Hepatocyte (in vitro differentiated cells): Measurements from ENCODE around the gene KIF26B. TPM values are rescaled to one million over a fixed set of nuclear protein-coding genes. Genes with fewer than 3 reads are reported as not detected.

Experiments
- DNase-seq: peaks from one replicate; pipeline ENCODE4 v3.0.0-alpha.2; 2016; ENCODE audit warnings: low spot score
- H2AFZ ChIP-seq: fragments of 200-600 bp; sonication (generic); 2 replicates; pipeline ENCODE4 v1.6.0; 2016; ENCODE audit warnings: antibody characterized with exemption, mild to moderate bottlenecking
- H3K27ac ChIP-seq: fragments of 200-600 bp; sonication (generic); 2 replicates; pipeline ENCODE4 v1.5.1; 2016; ENCODE audit warnings: mild to moderate bottlenecking
- H3K27me3 ChIP-seq: fragments of 200-600 bp; sonication (generic); 2 replicates; pipeline ENCODE4 v1.6.1; 2016
- H3K36me3 ChIP-seq: fragments of 200-600 bp; sonication (generic); replicated peaks from 2 replicates; pipeline ENCODE4 v1.5.1; 2016; ENCODE audit warnings: low read depth; ENCODE audit not compliant: insufficient read depth
- H3K4me1 ChIP-seq: fragments of 200-600 bp; sonication (generic); 2 replicates; pipeline ENCODE4 v1.5.1; 2016; ENCODE audit warnings: mild to moderate bottlenecking, moderate library complexity; ENCODE audit not compliant: insufficient read depth
- H3K4me2 ChIP-seq: fragments of 200-600 bp; sonication (generic); 2 replicates; pipeline ENCODE4 v1.6.0; 2016
- H3K4me3 ChIP-seq: fragments of 200-600 bp; sonication (generic); 2 replicates; pipeline ENCODE4 v1.5.1; 2016; ENCODE audit warnings: mild to moderate bottlenecking
- H3K79me2 ChIP-seq: fragments of 200-600 bp; sonication (generic); 2 replicates; pipeline ENCODE4 v1.6.0; 2017; ENCODE audit warnings: mild to moderate bottlenecking
- H3K9me2 ChIP-seq: fragments of 200-600 bp; sonication (generic); replicated peaks from 2 replicates; pipeline ENCODE4 v1.6.0; 2017; ENCODE audit warnings: mild to moderate bottlenecking; ENCODE audit not compliant: insufficient read depth
- H3K9me3 ChIP-seq: fragments of 200-600 bp; sonication (generic); 2 replicates; pipeline ENCODE4 v1.5.1; 2016; ENCODE audit warnings: low read depth, mild to moderate bottlenecking
- H4K20me1 ChIP-seq: fragments of 200-600 bp; sonication (generic); 2 replicates; pipeline ENCODE4 v1.6.0; 2016; ENCODE audit warnings: mild to moderate bottlenecking; ENCODE audit not compliant: insufficient read depth, poor library complexity, severe bottlenecking
- EZH2 ChIP-seq: fragments of 200-600 bp; sonication (generic); IDR thresholded peaks from 2 replicates; pipeline ENCODE4 v1.6.1; 2016; ENCODE audit warnings: antibody characterized with exemption, mild to moderate bottlenecking, borderline replicate concordance
- EZH2phosphoT487 ChIP-seq: fragments of 200-600 bp; sonication (generic); IDR thresholded peaks from one replicate; pipeline ENCODE4 v1.6.1; 2018; ENCODE audit warnings: antibody characterized with exemption, mild to moderate bottlenecking, low read depth, moderate library complexity; ENCODE audit not compliant: unreplicated experiment, severe bottlenecking
- WGBS: methylation state at CpG from one replicate; pipeline ENCODE4 v1.1.6; 2016; ENCODE audit warnings: low lambda C conversion rate; ENCODE audit errors: missing lambda C conversion rate; 5-methylcytosine and 5-hydroxymethylcytosine counted together
- polyA plus RNA-seq: library from polyadenylated mRNA; unstranded; fragments of >200 nt; fragmentation: Nextera tagmentation; extraction: Ambion mirVana; gene quantifications from 2 replicates; pipeline ENCODE4 v1.2.1, GENCODE V29; 2016
- total RNA-seq: library from RNA; depleted of rRNA; stranded (reverse); fragments of >200 nt; gene quantifications from 2 replicates; pipeline ENCODE4 v1.2.3, GENCODE V29; 2014
- TF ChIP-seq, protein P1 (sequence below): fragments of 200-600 bp; sonication (generic); IDR thresholded peaks from 2 replicates; pipeline ENCODE4 v1.5.1; 2016; ENCODE audit warnings: antibody characterized with exemption, mild to moderate bottlenecking; ENCODE audit not compliant: poor library complexity

Gene KIF26B
- total and polyA plus RNA-seq, 2 experiments from 2014 or later = 12.7 to 21.6 TPM

GRCh38 chr1:245142171-245142798 lies 12.5 kb upstream of the KIF26B start:
- H3K9me3 ChIP-seq = no peaks in the 10 kb centered on the region
- H3K27ac ChIP-seq = no peak overlapping the region
- H3K4me3 ChIP-seq = no peak overlapping the region
- H4K20me1 ChIP-seq = no peaks in the 10 kb centered on the region
- H3K79me2 ChIP-seq = no peaks in the 10 kb centered on the region
- WGBS = 94% methylated on average over 18 of the region's 18 CpGs
- TF ChIP-seq EZH2phosphoT487 (no peak), EZH2 (no peak)
- TF ChIP-seq, protein P1, sequence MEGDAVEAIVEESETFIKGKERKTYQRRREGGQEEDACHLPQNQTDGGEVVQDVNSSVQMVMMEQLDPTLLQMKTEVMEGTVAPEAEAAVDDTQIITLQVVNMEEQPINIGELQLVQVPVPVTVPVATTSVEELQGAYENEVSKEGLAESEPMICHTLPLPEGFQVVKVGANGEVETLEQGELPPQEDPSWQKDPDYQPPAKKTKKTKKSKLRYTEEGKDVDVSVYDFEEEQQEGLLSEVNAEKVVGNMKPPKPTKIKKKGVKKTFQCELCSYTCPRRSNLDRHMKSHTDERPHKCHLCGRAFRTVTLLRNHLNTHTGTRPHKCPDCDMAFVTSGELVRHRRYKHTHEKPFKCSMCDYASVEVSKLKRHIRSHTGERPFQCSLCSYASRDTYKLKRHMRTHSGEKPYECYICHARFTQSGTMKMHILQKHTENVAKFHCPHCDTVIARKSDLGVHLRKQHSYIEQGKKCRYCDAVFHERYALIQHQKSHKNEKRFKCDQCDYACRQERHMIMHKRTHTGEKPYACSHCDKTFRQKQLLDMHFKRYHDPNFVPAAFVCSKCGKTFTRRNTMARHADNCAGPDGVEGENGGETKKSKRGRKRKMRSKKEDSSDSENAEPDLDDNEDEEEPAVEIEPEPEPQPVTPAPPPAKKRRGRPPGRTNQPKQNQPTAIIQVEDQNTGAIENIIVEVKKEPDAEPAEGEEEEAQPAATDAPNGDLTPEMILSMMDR = no peak
- no peak overlapping the region for H3K4me2 ChIP-seq
- no peaks in the 10 kb centered on the region for H3K9me2 ChIP-seq
- H2AFZ ChIP-seq = no peak overlapping the region
- H3K27me3 ChIP-seq = no peaks in the 10 kb centered on the region
- no peaks in the 10 kb centered on the region for H3K4me1 ChIP-seq
- DNase-seq = no peak
- H3K36me3 ChIP-seq = no peaks in the 10 kb centered on the region

DNA sequence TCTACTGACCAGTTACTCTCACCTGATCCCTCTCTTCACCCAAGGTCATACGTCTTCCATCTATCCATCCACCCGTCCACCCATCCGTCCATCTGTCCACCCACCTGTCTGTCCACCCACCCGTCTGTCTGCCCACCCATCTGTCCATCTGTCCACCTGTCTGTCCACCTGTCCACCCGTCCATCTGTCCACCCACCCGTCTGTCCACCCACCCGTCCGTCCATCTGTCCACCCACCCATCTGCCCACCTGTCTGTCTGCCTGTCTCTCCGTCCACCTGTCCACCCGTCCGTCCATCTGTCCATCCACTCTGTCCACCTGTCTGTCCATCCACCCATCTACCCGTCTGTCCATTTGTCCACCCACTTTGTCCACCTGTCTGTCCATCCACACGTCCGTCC lies 11.8 kb upstream of the KIF26B start:
- no peaks in the 10 kb centered on the region for H3K27me3 ChIP-seq
- H3K4me3 ChIP-seq = no peak overlapping the region
- 93% methylated on average over 8 of the region's 14 CpGs for WGBS
- no peak overlapping the region for H3K4me2 ChIP-seq
- no peak overlapping the region for H3K27ac ChIP-seq
- no peak overlapping the region for H2AFZ ChIP-seq
- no peaks in the 10 kb centered on the region for H3K4me1 ChIP-seq
- no peak for DNase-seq
- H3K36me3 ChIP-seq = no peaks in the 10 kb centered on the region
- H3K9me2 ChIP-seq = no peaks in the 10 kb centered on the region
- no peaks in the 10 kb centered on the region for H4K20me1 ChIP-seq
- H3K79me2 ChIP-seq = no peaks in the 10 kb centered on the region
- H3K9me3 ChIP-seq = no peaks in the 10 kb centered on the region
- no peak for TF ChIP-seq EZH2phosphoT487
- TF ChIP-seq EZH2 = no peak
- TF ChIP-seq, protein P1 = no peak

DNA sequence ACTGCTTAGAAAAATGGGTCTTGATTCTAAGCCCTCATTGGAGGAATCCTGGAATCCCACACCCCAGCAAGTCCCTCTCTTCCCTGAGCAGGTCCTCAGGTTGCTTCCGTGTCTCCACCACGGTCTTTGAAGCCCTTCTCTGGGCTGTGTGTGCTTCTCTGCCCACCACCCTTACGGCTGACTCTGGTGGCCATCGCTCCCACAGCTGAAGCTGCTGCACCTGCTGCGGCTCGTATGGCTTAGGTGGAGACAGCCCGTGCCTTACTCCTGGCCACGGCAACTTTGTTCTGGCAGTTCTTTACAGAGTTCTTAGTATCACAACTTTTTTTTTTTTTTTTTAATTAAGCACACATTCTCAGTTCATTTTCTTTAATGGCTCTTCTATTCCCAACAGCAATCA lies 10.9 kb upstream of the KIF26B start:
- H3K9me3 ChIP-seq = no peaks in the 10 kb centered on the region
- no peaks in the 10 kb centered on the region for H3K79me2 ChIP-seq
- no peaks in the 10 kb centered on the region for H3K27me3 ChIP-seq
- 91% methylated on average over 8 of the region's 8 CpGs for whole genome bisulfite sequencing
- no peaks in the 10 kb centered on the region for H3K4me1 ChIP-seq
- no peak overlapping the region for H3K27ac ChIP-seq
- no peak overlapping the region for H2AFZ ChIP-seq
- TF ChIP-seq EZH2 = no peak
- no peak overlapping the region for H3K4me3 ChIP-seq
- no peak for DNase-seq
- no peak overlapping the region for H3K4me2 ChIP-seq
- H4K20me1 ChIP-seq = no peaks in the 10 kb centered on the region
- H3K9me2 ChIP-seq = no peaks in the 10 kb centered on the region
- no peaks in the 10 kb centered on the region for H3K36me3 ChIP-seq

DNA sequence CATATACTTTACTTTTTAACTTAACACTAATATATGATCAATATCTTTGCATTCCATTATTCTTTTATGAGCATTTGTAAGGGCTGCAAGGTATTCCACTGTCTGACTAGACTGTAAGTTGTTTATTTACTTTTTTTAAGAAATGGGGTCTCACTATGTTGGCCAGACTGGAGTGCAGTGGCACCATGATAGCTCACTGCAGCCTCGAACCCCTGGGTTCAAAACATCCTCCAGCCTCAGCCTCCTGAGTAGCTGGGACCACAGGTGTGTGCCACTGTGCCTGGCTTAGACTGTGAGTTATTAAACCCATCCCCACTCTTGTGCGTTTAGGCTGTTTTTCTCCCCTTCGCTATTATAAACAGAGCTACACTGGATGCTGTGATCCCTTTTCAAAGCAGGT lies 6.7 kb upstream of the KIF26B start:
- WGBS = 89% methylated on average over 3 of the region's 3 CpGs

More for the DNA sequence above, 6.7 kb upstream of the KIF26B start:
- Histone ChIP-seq H3K79me2 (no peaks in the 10 kb centered on the region), H2AFZ (no peak overlapping the region), H3K27me3 (no peaks in the 10 kb centered on the region), H3K4me3 (no peak overlapping the region), H3K27ac (no peak overlapping the region), H4K20me1 (no peaks in the 10 kb centered on the region), H3K4me1 (no peaks in the 10 kb centered on the region), H3K36me3 (no peaks in the 10 kb centered on the region), H3K9me2 (no peaks in the 10 kb centered on the region), H3K4me2 (no peak overlapping the region), H3K9me3 (no peaks in the 10 kb centered on the region)
- no peak for TF ChIP-seq EZH2
- TF ChIP-seq, protein P1 = no peak
- no peak for TF ChIP-seq EZH2phosphoT487
- no peak for DNase-seq
